ENCODE measurements around the gene PLIN5.

DNA sequence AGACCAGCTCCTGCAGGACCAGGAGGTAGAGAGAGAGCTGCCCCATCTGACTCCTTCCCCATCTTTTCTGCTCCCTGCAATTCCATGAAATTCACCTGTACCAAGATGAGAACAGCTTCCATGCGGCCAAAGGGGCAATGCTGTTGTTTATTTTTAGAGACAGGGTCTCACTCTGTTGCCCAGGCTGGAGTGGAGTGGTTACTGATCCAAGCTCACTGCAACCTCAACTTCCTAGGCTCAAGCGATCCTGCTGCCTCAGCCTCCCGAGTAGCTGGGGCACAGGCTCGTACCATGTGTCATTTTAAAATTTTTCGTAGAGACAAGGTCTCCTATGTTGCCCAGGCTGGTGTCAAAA is 13.2 kb downstream of the PLIN5 start:
- TF ChIP-seq POLR2A (IDR thresholded peaks at IDR 0.05): no peak
- TF ChIP-seq, protein P1, sequence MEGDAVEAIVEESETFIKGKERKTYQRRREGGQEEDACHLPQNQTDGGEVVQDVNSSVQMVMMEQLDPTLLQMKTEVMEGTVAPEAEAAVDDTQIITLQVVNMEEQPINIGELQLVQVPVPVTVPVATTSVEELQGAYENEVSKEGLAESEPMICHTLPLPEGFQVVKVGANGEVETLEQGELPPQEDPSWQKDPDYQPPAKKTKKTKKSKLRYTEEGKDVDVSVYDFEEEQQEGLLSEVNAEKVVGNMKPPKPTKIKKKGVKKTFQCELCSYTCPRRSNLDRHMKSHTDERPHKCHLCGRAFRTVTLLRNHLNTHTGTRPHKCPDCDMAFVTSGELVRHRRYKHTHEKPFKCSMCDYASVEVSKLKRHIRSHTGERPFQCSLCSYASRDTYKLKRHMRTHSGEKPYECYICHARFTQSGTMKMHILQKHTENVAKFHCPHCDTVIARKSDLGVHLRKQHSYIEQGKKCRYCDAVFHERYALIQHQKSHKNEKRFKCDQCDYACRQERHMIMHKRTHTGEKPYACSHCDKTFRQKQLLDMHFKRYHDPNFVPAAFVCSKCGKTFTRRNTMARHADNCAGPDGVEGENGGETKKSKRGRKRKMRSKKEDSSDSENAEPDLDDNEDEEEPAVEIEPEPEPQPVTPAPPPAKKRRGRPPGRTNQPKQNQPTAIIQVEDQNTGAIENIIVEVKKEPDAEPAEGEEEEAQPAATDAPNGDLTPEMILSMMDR (IDR thresholded peaks at IDR 0.05): no peak

Measured in tibial nerve (tissue), 3 donors.